A549 (cell line): Measurements from ENCODE around the gene EFNA5.

Experiments
- CTCF ChIP-seq: fragments of >200 bp; sonication (Bioruptor Twin); formaldehyde crosslinking; IDR thresholded peaks from 3 replicates; pipeline ENCODE4 v1.5.1; 2016
- MAFK ChIP-seq: fragments of 450-650 bp; IDR thresholded peaks from 2 replicates; pipeline ENCODE4 v1.6.1; 2014; ENCODE audit not compliant: partially characterized antibody
- POLR2AphosphoS2 ChIP-seq: conservative IDR thresholded peaks from 2 replicates; pipeline ENCODE4 v1.6.1; 2012; ENCODE audit warnings: low read length, improper control_type of control experiment, inconsistent platforms
- USF2 ChIP-seq: fragments of 450-650 bp; IDR thresholded peaks from 2 replicates; pipeline ENCODE4 v1.6.1; 2014; ENCODE audit warnings: antibody characterized with exemption

- no peak for TF ChIP-seq MAFK
- TF ChIP-seq CTCF: no peak
- no peak for TF ChIP-seq POLR2AphosphoS2
- no peak for TF ChIP-seq USF2
Observed at GRCh38 chr5:107661038-107661649, 9.6 kb downstream of the EFNA5 start.
